ENCODE measurements around the gene BCCIP. TPM values are rescaled to one million over a fixed set of nuclear protein-coding genes. Genes with fewer than 3 reads are reported as not detected.

BCCIP gene
- total RNA-seq, 1 donor from 2014 or later, result 122 TPM

- Mint-ChIP-seq H3K27ac (no peak overlapping the region), H3K4me1 (no peaks in the 10 kb centered on the region), H3K9me3 (peaks cover 17% of the 10 kb centered on the region), H3K4me3 (no peak overlapping the region), H3K36me3 (peaks cover 26% of the 10 kb centered on the region), H3K27me3 (ENCODE audit: insufficient read depth, low read depth) (peaks cover 2% of the 10 kb centered on the region)
- Histone ChIP-seq H2AFZ (replicated peaks) (no peak overlapping the region), H3K4me3 (no peak overlapping the region), H3K27ac (no peak overlapping the region), H3K79me2 (ENCODE audit: low read depth) (peaks cover 6% of the 10 kb centered on the region), H3K9ac (no peak overlapping the region), H3K27me3 (no peaks in the 10 kb centered on the region), H3K4me2 (no peak overlapping the region), H3K9me3 (ENCODE audit: low read depth) (peaks cover 9% of the 10 kb centered on the region), H3K36me3 (peaks cover 24% of the 10 kb centered on the region), H4K20me1 (ENCODE audit: low read depth) (no peaks in the 10 kb centered on the region), H3K4me1 (no peaks in the 10 kb centered on the region), H3F3A (ENCODE audit: low read depth) (no peaks in the 10 kb centered on the region)
- DNase-seq (ENCODE audit: low spot score), result no peak
- TF ChIP-seq, protein P1, sequence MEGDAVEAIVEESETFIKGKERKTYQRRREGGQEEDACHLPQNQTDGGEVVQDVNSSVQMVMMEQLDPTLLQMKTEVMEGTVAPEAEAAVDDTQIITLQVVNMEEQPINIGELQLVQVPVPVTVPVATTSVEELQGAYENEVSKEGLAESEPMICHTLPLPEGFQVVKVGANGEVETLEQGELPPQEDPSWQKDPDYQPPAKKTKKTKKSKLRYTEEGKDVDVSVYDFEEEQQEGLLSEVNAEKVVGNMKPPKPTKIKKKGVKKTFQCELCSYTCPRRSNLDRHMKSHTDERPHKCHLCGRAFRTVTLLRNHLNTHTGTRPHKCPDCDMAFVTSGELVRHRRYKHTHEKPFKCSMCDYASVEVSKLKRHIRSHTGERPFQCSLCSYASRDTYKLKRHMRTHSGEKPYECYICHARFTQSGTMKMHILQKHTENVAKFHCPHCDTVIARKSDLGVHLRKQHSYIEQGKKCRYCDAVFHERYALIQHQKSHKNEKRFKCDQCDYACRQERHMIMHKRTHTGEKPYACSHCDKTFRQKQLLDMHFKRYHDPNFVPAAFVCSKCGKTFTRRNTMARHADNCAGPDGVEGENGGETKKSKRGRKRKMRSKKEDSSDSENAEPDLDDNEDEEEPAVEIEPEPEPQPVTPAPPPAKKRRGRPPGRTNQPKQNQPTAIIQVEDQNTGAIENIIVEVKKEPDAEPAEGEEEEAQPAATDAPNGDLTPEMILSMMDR (IDR thresholded peaks at IDR 0.05), result no peak
- no peak for TF ChIP-seq EZH2phosphoT487 (IDR thresholded peaks at IDR 0.05)
Measured at GRCh38 chr10:125871338-125871737, 48.0 kb downstream of the BCCIP start.

DNA sequence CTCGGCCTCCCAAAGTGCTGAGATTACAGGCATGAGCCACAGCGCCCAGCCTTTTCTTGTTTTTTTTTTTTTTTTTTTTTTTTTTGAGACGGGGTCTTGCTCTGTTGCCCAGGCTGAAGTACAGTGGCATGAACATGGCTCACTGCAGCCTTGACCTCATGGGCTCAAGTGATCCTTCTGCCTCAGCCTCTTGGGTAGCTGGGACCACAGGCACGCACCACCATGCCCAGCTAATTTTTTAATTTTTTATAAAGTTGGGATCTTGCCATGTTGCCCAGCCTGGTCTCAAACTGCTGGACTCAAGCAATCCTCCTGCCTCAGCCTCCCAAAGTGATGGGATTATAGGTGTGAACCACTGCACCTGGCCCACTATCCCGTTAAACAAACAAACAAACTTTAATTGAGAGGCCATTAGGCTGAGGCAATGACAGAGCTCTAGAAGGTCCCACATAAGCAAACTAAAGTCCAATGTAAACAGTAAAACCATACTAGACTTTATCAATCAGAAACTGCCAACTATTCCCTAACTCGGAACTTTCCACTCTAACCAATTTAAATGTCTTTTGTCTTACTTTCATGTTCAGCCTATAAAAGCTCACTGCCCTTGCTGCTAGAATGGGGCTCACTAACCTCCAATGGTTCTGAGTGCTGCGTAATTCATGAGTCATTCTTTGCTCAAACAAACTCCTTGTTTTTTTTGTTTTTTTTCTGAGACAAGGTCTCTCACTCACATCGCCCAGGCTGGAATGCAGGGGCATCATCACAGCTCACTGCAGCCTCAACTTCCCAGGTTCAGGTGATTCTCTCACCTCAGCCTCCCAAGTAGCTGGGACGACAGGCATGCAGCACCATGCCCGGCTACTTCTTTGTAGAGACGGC is 55.9 kb downstream of the BCCIP start:
- Mint-ChIP-seq H3K36me3 (peaks cover 51% of the 10 kb centered on the region), H3K9me3 (peaks cover 30% of the 10 kb centered on the region), H3K4me3 (peak overlapping the region; percentile 76), H3K27ac (peak overlapping the region; percentile 72), H3K27me3 (ENCODE audit: insufficient read depth, low read depth) (no peaks in the 10 kb centered on the region), H3K4me1 (peaks cover 34% of the 10 kb centered on the region)
- Histone ChIP-seq H2AFZ (replicated peaks) (no peak overlapping the region), H3K4me3 (no peak overlapping the region), H3F3A (ENCODE audit: low read depth) (peaks cover 36% of the 10 kb centered on the region), H3K36me3 (peaks cover 32% of the 10 kb centered on the region), H4K20me1 (ENCODE audit: low read depth) (no peaks in the 10 kb centered on the region), H3K9me3 (ENCODE audit: low read depth) (peaks cover 19% of the 10 kb centered on the region), H3K4me2 (peak overlapping the region; percentile 77), H3K27ac (peak overlapping the region; percentile 89), H3K9ac (no peak overlapping the region), H3K4me1 (peaks cover 32% of the 10 kb centered on the region), H3K79me2 (ENCODE audit: low read depth) (peaks cover 54% of the 10 kb centered on the region), H3K27me3 (no peaks in the 10 kb centered on the region)
- no peak for DNase-seq (ENCODE audit: low spot score)
- no peak for TF ChIP-seq EZH2 (IDR thresholded peaks at IDR 0.05)
- TF ChIP-seq, protein P1 (IDR thresholded peaks at IDR 0.05), result no peak
- no peak for TF ChIP-seq EZH2phosphoT487 (IDR thresholded peaks at IDR 0.05)

DNA sequence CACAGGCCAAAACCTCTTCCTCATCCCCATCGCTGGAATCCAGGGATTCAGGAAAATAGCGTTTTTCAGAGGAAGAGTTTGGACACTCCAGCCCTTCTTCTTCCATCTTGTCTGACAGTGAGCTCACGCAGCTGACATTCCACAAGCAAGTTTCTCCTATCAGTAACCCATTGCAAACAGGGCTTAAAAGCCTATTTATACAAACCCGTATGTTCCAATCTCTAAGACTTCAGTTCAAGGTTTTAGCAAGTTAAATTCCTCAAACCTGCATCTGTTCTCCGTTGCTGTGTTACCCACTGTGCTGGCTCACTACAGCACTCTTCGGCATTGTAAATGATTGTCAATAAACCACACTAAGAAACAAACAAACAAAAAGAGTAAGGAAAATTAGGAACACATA is 57.4 kb downstream of the BCCIP start:
- Mint-ChIP-seq H3K36me3 (peaks cover 38% of the 10 kb centered on the region), H3K27me3 (ENCODE audit: insufficient read depth, low read depth) (no peaks in the 10 kb centered on the region), H3K4me1 (peaks cover 34% of the 10 kb centered on the region), H3K4me3 (peak overlapping the region; percentile 81), H3K27ac (peak overlapping the region; percentile 93), H3K9me3 (peaks cover 19% of the 10 kb centered on the region)
- TF ChIP-seq EZH2phosphoT487 (IDR thresholded peaks at IDR 0.05) (no peak), EZH2 (IDR thresholded peaks at IDR 0.05) (no peak)
- TF ChIP-seq, protein P1 (IDR thresholded peaks at IDR 0.05), result no peak
- H3K27me3 ChIP-seq, result no peaks in the 10 kb centered on the region
- no peak overlapping the region for H3K9ac ChIP-seq
- peak overlapping the region; percentile 77 for H3K4me2 ChIP-seq
- H2AFZ ChIP-seq (replicated peaks), result no peak overlapping the region
- H4K20me1 ChIP-seq (ENCODE audit: low read depth), result no peaks in the 10 kb centered on the region
- peaks cover 18% of the 10 kb centered on the region for H3K36me3 ChIP-seq
- H3F3A ChIP-seq (ENCODE audit: low read depth), result peaks cover 36% of the 10 kb centered on the region
- H3K9me3 ChIP-seq (ENCODE audit: low read depth), result peaks cover 13% of the 10 kb centered on the region
- peak overlapping the region; percentile 89 for H3K27ac ChIP-seq
- peak overlapping the region; percentile 41 for H3K4me3 ChIP-seq
- H3K4me1 ChIP-seq, result peaks cover 32% of the 10 kb centered on the region
- DNase-seq (ENCODE audit: low spot score), result peak; percentile 50
- peaks cover 57% of the 10 kb centered on the region for H3K79me2 ChIP-seq (ENCODE audit: low read depth)
